Measurements from ENCODE around the gene ANAPC5.

GRCh38 chr12:121400332-121401139 is 48.3 kb upstream of the ANAPC5 start:
- TF ChIP-seq POLR2AphosphoS5 (IDR thresholded peaks at IDR 0.05; ENCODE audit: low read depth, low read length) = peak; percentile 89
- peak; percentile 51; the same call in 1 of the 2 replicates for TF ChIP-seq TAF1 (IDR thresholded peaks at IDR 0.05; ENCODE audit: borderline replicate concordance, low read depth, low read length)
- TF ChIP-seq POLR2A (IDR thresholded peaks at IDR 0.05; ENCODE audit: low read depth, low read length) = peak; percentile 72

Measured in GM12892 (cell line).